GM19351 (cell line): ENCODE measurements around the gene MDN1.
A peak's percentile ranks its signal among the peaks of the same experiment; 100 is the strongest.
"Not testable (repeated sequence)": the region's sequence is repeated elsewhere in the genome, so short reads cannot be mapped to it uniquely, and the experiment has no call there.

Source experiments
- ATAC-seq: cut with Tn5 transposase; IDR thresholded peaks from one replicate; pipeline ENCODE4 v1.9.1; 2021; ENCODE audit warnings: mild to moderate bottlenecking, moderate library complexity; ENCODE audit not compliant: unreplicated experiment

MDN1 gene

DNA sequence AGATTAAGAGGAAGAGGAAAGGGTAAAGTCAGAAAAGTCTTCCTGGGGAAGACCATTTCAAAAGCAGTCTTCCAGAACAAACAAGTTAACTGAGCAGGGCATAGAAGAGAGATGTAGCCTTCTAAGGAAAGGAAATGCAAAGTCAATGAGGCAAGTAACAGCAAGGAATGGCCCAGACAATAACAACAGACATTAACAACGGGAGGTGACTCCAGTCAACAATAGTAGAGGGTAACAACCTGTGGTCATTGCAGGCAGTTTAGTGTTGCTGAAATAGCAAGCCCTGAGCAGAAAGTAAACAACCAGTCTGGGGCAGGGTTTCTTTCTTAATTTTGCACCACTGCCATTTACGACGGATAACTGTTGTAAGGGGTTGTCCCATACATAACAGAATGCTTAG lies 2.1 kb downstream of the MDN1 start:
- ATAC-seq = no peak

- ATAC-seq = not testable (repeated sequence)
Observed at GRCh38 chr6:89813422-89813821, 6.2 kb downstream of the MDN1 start.

GRCh38 chr6:89807581-89807980 lies 12.0 kb downstream of the MDN1 start:
- ATAC-seq = no peak

- no peak for ATAC-seq
Observed at GRCh38 chr6:89805814-89806371, 13.7 kb downstream of the MDN1 start.

DNA sequence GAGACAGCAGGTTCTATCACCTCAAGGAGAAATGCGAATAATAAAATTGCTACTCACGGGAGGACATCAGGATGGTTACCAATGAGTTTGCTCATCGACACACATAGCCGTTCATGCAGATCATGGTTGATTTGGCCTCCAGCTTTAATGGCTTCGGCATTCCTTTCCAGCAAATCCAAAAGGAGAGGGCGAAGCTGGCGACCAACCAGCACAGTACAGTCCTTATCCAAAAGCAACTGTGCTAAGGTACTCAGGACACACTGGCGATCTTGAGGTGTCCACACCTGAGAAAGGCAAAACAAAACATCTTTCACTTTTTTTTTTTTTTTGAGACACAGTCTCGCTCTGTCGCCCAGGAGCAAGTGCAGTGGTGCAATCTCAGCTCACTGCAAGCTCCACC lies 16.3 kb downstream of the MDN1 start:
- no peak for ATAC-seq

DNA sequence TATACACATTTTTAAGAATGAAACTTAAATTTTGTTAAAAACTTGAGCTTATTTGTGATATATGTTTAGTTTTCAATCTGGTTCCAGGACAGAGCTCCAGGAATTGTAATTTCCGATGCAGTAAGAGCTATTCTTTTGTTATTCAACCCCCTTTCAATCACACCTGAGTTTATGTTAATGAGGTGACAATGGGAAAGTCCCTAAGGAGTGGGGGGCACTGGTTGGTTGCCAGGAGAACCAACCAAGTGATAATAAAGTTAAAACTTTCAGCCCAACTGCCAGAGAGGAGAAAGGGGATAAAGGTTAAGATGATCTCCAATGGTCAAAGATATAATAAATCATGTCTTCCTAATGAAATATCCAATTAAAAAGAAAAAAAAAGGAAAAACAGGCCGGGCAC lies 19.8 kb downstream of the MDN1 start:
- ATAC-seq = no peak

DNA sequence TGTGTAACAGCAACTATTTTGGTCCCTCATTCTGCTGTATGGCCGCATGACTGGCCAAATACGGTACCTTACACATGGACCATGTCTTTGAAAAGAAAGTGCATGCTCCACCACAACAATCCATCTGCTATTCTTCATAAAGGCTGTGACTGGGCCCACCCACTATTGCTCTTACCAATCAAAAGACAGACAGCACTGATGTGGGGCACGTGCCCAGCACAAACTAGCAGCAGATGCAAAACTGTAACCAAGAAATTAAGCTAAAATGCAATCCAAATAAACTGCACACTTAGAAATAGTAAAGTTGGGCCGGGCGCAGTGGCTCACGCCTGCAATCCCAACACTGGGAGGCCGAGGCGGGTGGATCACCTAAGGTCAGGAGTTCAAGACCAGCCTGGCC lies 20.5 kb downstream of the MDN1 start:
- no peak for ATAC-seq

DNA sequence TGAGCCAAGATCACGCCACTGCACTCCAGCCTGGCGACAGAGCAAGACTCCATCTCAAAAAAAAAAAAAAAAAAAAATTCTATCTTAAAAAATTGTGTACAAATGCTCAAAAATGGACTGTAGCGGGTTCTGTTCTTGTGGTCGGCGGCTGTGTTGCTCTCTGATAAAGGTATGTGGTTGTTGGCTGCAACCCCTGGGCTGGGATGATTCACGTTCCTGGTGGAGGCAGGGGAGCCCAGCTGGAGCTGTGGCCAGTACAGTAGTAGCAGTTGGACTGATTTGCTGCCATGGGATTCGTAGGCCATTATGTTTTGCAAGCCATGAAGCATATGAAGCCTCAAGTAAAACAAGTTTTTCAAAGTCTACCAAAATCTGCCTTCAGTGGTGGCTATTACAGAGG lies 22.3 kb downstream of the MDN1 start:
- no peak for ATAC-seq

DNA sequence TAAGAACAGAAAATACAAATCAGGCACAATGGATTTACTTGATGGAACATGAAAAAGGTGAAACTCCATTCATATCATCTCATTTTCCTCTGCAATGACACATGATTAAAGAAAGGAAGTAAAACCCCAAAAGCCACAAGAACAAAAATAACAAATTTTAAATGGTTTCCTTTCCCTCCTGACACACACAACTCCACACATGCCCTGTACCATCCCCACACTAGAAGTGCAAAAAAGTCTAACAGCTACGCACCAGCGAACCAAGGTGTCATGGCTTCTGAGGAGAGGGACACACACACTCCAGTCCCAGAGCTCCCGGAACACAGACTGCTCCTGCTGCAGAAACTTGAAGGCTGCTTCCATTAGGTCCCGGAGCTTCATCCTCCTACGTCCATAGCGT lies 25.3 kb downstream of the MDN1 start:
- ATAC-seq = no peak

DNA sequence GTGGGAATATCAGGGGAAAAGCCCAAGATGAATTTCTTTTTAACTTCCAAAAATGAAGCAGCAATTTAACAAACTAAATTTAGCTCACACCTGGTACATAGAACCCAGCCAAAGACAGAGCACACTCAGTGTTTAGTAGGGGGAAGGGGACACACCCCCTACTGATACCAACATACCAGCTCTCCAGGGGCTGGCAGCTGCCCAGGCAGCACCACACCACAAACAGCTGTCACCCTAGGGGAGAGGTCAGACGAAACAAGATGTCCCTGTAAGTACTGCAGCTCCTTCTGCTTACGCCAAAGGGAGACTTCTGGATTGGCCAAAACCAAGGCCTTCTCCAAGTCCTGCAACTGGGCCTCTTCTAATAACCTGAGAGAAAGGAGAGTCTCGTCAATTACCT lies 26.0 kb downstream of the MDN1 start:
- no peak for ATAC-seq

GRCh38 chr6:89792881-89793280 lies 26.7 kb downstream of the MDN1 start:
- ATAC-seq = peak; percentile 85

DNA sequence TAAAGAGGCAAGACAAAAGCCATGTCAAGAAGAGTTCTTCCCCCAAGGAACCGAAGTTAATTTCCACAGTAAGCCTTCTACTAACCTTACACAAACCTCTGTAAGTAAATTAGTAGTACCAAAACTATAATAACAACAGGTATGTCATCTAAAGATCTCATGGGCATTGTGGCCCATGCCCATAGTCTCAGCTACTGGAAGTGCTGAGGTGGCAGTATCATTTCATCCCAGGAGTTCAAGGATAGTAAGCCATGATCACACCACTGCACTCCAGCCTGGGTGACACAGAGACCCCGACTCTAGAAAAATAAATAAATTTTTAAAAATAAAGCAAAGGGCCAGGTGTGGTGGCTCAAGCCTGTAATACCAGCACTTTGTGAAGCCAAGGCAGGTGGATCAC lies 29.2 kb downstream of the MDN1 start:
- ATAC-seq = no peak

DNA sequence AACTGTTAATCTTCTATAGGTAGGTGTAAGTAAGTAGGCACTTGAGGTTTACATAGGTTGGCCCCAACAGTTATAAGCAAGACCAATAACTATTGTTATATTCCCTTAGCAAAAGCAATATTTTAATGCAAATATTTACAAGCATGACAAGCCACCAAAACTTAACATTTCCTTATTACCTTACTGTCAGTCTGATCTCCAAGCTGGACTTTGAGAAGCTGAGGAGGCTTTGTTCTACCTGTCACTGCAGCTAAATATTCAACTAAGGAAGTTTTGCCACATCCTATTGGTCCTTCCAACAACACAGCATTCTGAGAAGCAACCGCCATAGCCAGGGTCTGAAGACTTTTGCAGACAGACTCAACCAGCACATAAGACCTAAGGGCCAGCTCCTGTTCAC lies 29.6 kb downstream of the MDN1 start:
- ATAC-seq = no peak

DNA sequence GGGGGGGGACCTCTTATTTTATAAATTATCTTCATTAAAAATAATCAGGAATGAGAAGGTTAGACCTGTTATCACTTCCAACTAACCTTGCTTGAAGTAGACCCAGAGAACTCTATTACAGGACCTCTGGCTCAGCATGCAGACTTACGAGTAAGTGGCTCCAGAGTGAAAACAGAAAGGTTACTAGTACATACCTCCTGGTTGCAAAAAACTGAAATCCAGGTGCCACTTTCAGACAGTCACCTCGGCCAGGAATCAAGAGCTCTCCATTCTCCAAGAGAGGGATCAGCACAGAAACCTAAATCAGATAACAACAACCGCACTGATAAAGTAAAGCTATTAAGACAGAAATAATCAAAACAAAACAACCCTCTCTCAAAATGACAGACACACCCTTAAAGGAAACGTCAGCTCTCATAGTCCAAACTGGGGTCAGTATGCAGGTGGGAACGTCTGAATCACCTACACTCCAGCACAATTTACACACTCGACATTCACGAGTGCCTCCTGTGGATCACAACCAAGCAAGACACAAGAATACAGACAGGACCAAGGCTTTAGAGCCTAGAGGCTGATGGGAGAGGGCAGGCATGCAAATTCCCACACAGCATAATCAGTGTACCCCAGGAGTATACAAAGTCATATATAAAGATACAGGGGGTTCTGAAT lies 31.8 kb downstream of the MDN1 start:
- ATAC-seq = no peak

- no peak for ATAC-seq
Observed at GRCh38 chr6:89786970-89787369, 32.6 kb downstream of the MDN1 start.

GRCh38 chr6:89784838-89785237 lies 34.8 kb downstream of the MDN1 start:
- no peak for ATAC-seq

DNA sequence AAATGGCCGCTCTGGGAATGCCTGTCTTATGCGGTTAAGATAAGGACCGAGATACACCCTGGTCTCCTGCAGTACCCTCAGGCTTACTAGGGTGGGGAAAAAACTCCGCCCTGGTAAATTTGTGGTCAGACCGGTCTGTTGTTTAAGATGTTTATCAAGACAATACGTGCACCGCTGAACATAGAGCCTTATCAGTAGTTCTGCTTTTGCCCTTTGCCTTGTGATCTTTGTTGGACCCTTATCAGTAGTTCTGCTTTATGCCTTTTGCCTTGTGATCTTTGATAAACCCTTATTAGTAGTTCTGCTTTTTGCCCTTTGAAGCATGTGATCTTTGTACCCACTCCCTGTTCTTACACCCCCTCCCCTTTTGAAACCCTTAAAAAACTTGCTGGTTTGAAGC lies 36.3 kb downstream of the MDN1 start:
- not testable (repeated sequence) for ATAC-seq

DNA sequence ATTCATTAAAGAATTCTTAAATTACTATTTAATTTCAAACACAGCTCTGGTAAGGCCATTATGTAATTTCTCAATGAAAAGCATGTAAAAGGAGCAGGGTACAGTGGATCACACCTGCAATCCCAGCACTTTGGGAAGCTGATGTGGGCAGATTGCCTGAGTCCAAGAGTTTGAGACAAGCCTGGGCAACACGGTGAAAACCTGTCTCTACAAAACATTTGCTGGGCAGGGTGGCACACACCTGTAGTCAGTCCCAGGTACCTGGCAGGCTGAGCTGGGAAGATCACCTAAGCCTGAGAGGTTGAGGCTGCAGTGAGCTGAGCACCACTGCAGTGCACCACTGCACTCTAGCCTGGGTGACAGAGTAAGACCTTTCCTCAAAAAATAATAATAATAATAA lies 37.4 kb downstream of the MDN1 start:
- no peak for ATAC-seq

DNA sequence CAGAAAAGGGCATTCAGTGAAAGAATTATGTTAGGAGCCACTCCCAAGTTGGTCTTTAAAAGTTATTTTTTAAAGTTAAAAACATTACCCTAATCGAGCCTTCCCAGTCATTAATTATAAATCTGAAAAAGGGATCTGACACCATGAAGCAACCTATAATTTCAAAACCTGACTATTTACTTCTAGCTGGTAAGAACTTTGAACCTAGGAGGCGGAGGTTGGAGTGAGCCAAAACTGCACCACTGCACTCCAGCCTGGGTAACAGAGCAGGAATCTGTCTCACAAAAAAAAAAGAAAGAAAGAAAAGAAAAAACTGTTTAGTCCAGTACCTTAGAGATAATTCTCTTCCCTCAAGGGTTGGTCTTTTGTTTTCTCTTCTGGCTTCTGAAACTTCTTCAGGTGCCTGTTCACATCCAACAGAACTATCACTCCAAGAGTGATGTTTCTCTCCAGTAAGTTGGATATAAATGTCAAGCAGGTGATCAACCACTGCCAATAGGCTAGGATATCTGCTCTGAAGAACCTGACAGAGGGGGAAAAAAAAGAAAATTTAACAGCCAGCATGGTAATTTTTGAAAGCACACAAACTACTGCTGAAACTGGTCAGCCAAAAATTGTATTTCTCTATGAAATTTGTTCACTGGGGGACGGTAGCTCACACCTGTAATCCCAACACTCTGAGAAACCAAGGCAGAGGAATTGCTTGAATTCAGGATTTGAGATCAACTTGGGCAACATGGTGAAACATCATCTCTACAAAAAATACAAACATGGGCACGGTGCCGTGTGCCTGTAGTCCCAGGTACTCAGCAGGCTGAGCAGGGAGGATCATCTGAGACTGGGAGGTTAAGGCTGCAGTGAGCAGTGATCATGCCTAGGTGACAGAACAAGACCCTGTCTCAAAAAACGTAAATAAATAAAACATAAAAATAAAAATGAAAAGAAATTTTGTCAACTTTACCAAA lies 38.2 kb downstream of the MDN1 start:
- ATAC-seq = no peak

DNA sequence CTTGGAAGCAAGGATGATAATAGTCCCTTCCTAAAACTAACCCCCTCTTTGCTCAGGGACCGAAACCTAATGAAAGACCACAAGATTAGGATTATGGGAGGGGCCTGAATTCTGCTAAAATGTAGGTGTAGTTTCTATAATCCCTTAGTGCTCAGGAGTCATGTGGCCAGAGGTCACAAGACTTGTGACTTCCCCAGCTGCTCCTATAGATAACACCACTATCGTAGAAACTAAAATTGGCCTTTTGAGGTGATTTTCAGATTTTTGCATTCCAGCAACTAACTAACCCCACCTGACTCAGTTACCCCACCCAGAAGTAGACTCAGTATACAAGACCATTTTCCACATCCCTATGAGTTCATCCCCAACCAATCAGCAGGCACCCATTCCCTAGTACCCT lies 42.1 kb downstream of the MDN1 start:
- ATAC-seq = no peak

DNA sequence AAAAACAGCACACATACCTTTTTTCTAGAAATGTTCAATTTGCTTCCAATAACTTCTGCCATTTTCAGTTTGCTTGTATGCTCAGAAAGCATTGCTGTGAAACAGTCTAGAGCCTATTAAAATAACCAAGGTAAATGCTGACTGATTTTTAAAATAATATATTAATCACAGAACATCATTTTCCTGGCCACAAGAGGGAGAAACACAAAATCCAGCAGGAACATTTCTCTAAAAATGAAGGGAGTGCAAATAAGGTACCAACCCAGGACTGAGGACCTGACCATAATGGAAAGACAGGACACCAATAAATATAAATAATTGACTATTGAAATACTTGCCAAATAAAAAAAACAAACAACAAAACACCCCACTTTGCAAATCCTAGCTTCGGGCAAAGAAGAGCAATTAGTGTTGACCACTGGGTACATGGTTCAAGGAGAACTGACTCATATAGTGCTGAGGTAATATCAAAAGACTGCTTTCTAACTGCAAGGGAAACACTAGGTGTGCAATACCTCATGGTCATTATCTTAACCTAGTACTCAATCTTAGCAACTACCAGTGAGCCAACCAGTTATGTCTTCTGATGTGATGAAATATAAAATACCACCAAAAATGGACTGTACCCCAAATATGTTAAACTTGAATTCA lies 42.9 kb downstream of the MDN1 start:
- no peak for ATAC-seq
